ENCODE results near the gene ALDH6A1.
"Not testable (repeated sequence)": the region's sequence is repeated elsewhere in the genome, so short reads cannot be mapped to it uniquely, and the experiment has no call there.

ALDH6A1 gene

GRCh38 chr14:74084277-74085046 is at the start of gene ALDH6A1, which contains the start of gene LIN52:
TSS of gene ALDH6A1 (minus strand) at chr14:74084453. CDS start at chr14:74084394, 59 bp downstream.
TSS of gene LIN52 (plus strand) at chr14:74084956. CDS start at chr14:74084975, 19 bp downstream.
- peak; percentile 100 for DNase-seq (ENCODE audit: low read depth in 3 of 3, low spot score in 1 of 3)

- DNase-seq (ENCODE audit: low read depth in 3 of 3, low spot score in 1 of 3), result no peak
These were observed 43.4 kb upstream of the ALDH6A1 start for GRCh38 chr14:74127634-74128033.

GRCh38 chr14:74126315-74127013 is 42.2 kb upstream of the ALDH6A1 start:
- DNase-seq (ENCODE audit: low read depth in 3 of 3, low spot score in 1 of 3), result no peak

GRCh38 chr14:74125487-74125886 is 41.2 kb upstream of the ALDH6A1 start:
- not testable (repeated sequence) for DNase-seq (ENCODE audit: low read depth in 3 of 3, low spot score in 1 of 3)

DNA sequence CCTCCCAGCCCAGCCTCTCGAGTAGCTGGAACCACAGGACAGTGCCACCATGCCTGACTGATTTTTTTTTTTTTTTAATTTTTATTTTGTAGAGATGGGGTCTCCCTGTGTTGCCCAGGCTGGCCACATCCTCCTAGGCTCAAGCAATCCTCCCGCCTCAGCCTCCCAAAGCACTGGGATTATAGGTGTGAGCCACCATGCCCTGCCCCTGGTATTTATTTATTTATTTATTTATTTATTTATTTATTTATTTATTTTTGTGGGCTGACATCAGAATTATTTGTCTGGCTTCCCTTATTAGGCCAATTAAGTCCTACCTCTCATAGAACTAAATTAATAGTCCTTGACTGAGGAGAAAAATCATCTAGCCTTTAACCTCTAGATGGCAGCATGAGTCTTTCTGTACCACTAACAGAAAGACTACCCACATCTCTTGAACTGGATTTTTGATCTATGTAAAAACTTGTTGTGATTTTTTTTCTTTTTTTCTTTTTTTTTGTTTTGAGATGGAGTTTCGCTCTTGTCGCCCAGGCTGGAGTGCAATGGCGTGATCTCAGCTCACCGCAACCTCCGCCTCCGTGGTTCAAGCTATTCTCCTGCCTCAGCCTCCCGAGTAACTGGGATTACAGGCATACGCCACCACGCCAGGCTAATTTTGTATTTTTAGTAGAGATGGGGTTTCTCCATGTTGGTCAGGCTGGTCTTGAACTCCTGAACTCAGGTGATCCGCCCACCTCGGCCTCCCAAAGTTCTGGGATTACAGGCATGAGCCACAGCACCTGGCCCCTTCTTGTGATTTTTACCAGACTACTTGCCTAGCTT is 27.4 kb upstream of the ALDH6A1 start:
- not testable (repeated sequence) for DNase-seq (ENCODE audit: low read depth in 3 of 3, low spot score in 1 of 3)

GRCh38 chr14:74109369-74109768 is 25.1 kb upstream of the ALDH6A1 start:
- DNase-seq (ENCODE audit: low read depth in 3 of 3, low spot score in 1 of 3), result no peak

GRCh38 chr14:74105381-74105780 is 21.1 kb upstream of the ALDH6A1 start:
- no peak for DNase-seq (ENCODE audit: low read depth in 3 of 3, low spot score in 1 of 3)

DNA sequence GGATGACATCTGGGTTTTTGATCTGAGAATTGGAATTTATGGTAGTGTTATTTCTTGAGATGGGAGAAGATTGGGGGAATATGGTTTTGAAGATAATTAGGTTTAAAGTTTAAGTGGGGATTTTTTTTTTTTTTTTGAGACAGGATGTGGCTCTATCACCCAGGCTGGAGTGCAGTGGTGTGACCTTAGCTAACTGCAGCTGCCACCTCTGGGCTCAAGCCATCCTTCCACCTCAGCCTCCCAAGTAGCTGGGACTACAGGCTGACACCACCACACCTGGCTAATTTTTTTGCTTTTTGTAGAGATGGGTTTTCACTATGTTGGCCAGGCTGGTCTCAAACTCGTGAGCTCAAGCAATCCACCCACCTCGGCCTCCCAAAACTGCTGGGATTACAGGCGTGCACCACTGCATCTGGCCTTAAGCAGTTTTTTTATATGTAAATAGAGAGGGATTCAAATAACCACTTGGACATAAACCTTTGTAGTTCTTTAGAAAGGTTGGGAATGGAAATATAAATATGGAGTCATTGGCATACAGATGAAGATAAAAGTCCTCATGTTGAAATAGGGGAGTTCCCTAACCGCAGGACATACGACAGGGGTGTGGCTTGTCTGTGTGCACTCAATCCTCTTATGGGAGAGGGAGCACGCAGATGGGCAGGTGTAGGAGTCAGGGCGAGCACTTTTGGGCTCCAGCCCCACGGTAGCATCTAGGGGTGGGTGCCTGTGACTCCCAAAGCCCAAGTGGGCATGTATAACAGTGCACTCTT is 5.2 kb upstream of the ALDH6A1 start:
- no peak for DNase-seq (ENCODE audit: low read depth in 3 of 3, low spot score in 1 of 3)

DNA sequence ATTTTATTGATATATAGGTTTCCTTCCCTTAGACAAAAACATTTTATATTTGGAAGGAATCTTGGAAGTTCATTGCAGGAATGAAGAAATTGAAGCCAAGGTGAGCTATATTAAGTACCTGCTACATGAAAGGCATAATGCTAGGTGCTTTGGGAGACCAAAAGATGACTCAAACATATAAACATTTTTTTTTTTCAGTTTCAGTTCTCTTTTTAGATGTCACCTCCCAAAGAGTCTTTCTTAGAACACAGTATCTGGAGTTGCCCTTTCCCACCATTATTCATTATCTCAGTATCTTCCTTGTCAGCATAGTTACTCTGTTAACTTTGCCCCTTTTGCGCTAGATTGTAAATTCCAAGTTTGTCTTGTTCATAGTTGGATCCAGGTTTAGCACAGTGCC is 1.6 kb upstream of the ALDH6A1 start:
- DNase-seq (ENCODE audit: low read depth in 3 of 3, low spot score in 1 of 3), result no peak

DNA sequence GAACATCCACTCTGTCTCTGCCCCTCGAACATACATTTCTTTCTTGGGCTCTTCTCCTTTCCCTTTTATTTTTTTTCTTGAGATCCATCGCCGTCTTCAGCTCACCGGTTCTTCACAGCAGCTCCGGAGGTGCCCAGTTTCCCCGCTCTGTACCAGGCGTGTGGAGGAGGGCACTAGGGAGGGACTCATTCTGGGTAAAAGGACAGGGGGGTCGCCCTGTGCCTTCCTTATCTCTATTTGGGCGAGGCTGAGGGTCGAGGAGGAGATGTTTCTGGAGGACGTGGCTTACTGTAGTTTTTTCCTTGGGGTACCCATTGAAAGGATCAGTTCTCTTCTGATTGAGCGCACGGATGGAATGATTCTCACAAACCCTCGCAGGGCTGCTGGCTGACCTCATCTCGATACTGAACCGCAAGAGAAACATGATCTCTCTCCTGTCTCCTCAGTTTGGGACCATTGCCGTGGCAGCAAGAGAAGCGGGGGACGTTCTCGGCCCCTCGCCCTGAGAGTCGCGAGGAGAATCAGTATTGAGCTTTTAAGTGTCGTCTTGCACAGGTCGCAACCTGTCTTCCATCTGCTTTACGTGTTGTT is 889 bp upstream of the ALDH6A1 start:
- DNase-seq (ENCODE audit: low read depth in 3 of 3, low spot score in 1 of 3), result peak in 2 of 3 donors; percentile 2 to 7

DNA sequence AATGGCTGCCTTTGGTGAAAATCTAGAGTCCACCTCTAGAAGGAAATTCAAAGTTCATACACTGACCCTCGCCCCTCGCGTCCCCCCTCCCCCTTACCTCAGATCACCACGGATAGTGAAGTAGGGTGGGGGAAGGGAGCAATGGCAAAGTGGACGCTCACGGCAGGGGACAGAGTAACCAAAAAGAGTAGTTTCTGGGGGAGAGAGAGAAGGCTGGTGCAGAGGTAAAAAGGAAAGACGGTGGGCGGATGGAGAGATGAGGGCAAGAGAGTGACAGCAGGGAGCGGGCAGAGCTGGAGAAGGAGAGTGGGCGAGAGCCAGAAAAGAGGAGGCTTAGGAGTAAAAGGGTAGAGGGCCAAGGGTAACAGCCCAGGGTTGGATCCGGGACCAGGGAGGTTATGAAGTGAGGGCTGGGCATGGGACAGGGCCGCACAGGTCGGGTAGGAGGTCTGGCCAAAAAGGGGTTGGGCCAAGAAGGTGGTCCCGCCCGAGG is 423 bp downstream of the ALDH6A1 start:
- DNase-seq (ENCODE audit: low read depth in 3 of 3, low spot score in 1 of 3), result peak in 2 of 3 donors; percentile 0 to 3

DNA sequence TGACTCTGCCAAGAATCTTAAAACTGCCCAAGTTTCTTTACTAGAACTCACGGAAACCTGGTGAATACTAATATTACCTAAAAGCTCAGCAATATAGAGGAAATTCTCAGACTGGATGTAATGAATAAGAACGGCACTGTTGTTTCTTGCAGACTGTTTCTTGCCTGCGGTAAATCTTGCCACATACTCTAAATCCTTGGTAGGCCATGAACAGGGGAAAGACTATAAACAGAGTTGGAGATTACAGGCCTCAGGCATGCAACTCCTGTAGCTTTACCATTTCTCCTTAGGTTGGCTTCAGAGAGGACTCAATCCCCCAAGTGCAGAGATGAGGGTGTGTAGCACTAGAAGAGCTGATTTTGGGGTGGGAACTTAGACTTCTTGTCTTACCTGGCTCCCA is 1.1 kb downstream of the ALDH6A1 start:
- no peak for DNase-seq (ENCODE audit: low read depth in 3 of 3, low spot score in 1 of 3)

GRCh38 chr14:74081491-74081890 is 2.8 kb downstream of the ALDH6A1 start:
- DNase-seq (ENCODE audit: low read depth in 3 of 3, low spot score in 1 of 3), result no peak

GRCh38 chr14:74080820-74081460 is 3.3 kb downstream of the ALDH6A1 start:
- DNase-seq (ENCODE audit: low read depth in 3 of 3, low spot score in 1 of 3), result no peak

DNA sequence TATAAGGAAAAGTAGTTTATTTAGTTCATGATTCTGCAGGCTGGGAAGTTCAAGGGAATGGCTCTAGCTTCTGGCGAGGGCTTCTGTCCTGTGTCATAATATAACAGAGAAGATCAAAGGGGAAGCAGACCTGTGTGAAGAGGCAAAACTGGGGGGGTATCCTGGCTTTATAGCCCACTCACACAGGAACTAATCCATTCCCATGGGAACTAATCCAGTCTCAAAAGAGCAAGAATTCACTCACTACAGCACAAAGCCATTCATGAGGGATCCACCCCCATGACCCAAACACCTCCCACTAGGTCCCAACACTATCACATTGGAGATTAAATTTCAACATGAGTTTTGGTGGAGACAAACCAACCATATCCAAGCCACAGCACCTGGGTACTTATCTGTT is 6.9 kb downstream of the ALDH6A1 start:
- no peak for DNase-seq (ENCODE audit: low read depth in 3 of 3, low spot score in 1 of 3)

GRCh38 chr14:74065746-74066575 is 18.3 kb downstream of the ALDH6A1 start:
- DNase-seq (ENCODE audit: low read depth in 3 of 3, low spot score in 1 of 3), result no peak

DNA sequence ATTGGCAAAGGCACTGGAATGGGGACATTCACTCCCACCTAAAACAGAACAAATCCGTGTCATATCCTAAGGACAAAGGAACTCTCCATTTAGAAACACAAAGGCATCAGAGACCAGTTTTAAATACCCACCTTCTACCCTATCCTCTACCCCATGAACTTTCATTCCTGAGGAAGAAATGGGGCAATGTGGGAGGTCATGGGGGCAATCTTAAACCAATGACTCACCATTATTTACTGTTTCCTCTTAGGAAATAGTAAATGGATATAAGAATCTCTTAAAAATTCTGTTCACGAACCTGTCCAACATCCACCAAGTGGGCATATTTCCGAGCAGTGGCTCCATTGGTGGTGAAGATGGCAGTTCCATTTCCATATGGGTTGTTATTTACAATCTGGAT is 19.4 kb downstream of the ALDH6A1 start:
- no peak for DNase-seq (ENCODE audit: low read depth in 3 of 3, low spot score in 1 of 3)

DNA sequence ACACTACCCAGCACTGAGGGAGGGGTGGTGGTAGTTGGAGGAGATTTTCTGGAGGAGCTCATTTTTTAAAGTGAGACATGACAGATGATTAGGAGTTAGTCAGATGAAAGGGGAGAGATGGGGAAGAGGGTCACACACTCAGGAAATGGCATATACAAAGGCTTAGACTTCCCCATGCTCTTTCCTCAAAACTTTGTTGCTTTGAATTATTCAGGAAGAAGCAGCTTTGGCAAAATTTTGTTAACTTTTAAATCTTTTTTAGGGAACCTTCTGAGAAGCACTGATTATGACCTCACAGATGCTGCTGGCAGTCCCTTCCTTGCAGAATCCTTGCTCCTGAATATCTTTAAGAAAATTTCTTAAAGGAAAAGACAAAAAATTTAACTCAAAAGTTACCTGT is 19.8 kb downstream of the ALDH6A1 start:
- DNase-seq (ENCODE audit: low read depth in 3 of 3, low spot score in 1 of 3), result no peak

DNA sequence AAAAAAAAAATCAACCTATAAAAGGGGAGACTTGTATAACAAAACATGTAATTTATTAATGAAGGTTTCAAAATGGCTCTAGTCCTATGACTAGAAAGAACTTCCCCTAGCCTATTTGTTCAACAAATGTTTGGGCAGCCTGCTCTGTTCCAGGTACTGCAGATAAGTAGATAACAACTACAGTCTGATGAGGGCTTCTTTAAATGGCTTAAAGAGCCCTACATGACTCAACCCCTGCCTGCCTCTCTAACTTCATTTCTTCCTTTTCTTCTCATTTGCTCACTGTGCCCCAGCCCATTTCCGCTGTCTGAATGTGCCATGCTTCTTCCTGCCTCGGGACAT is 21.5 kb downstream of the ALDH6A1 start:
- no peak for DNase-seq (ENCODE audit: low read depth in 3 of 3, low spot score in 1 of 3)
